H1 (cell line): Measurements from ENCODE around the gene HHAT.

Experiments used
- CEBPB ChIP-seq: IDR thresholded peaks from 2 replicates; pipeline ENCODE4 v1.6.1; 2012; ENCODE audit warnings: low read depth, low read length
- HDAC6 ChIP-seq: IDR thresholded peaks from one replicate; pipeline ENCODE4 v1.7.1; 2012; ENCODE audit warnings: low read depth, mild to moderate bottlenecking, inconsistent platforms, low read length, moderate library complexity
- POLR2A ChIP-seq, 2 experiments: IDR thresholded peaks; 1 replicate in 1 of 2; 2 replicates in 1 of 2; pipeline ENCODE4 v1.6.1; 2011; ENCODE audit warnings: low read depth in 2 of 2, low read length in 2 of 2, mild to moderate bottlenecking in 2 of 2; ENCODE audit errors: control extremely low read depth in 1 of 2
- RAD21 ChIP-seq, 2 experiments: IDR thresholded peaks in 1 of 2; conservative IDR thresholded peaks in 1 of 2; 2 replicates each; pipeline ENCODE4 v1.6.1; 2011; ENCODE audit warnings: low read depth in 2 of 2, low read length in 2 of 2, improper control_type of control experiment in 1 of 2, inconsistent platforms in 1 of 2, mild to moderate bottlenecking in 1 of 2, moderate library complexity in 1 of 2
- RBBP5 ChIP-seq: IDR thresholded peaks from 2 replicates; pipeline ENCODE4 v1.7.1; 2012; ENCODE audit warnings: low read depth, mild to moderate bottlenecking, inconsistent platforms, low read length, moderate library complexity, borderline replicate concordance
- RFX5 ChIP-seq: IDR thresholded peaks from 2 replicates; pipeline ENCODE4 v1.6.1; 2011; ENCODE audit warnings: low read depth, low read length, improper control_type of control experiment, borderline replicate concordance
- YY1 ChIP-seq: IDR thresholded peaks from 2 replicates; pipeline ENCODE4 v1.6.1; 2011; ENCODE audit warnings: low read depth, mild to moderate bottlenecking, low read length
- ZNF274 ChIP-seq: IDR thresholded peaks from 2 replicates; pipeline ENCODE4 v1.7.0; 2012; ENCODE audit warnings: low read length, borderline replicate concordance; ENCODE audit errors: extremely low read depth
- TF ChIP-seq, protein P1 (sequence below): IDR thresholded peaks from 2 replicates; pipeline ENCODE4 v1.6.1; 2011; ENCODE audit warnings: low read length, improper control_type of control experiment
- TF ChIP-seq, protein P2 (sequence below): IDR thresholded peaks from 2 replicates; pipeline ENCODE4 v1.6.1; 2012; ENCODE audit warnings: low read length, inconsistent platforms

DNA sequence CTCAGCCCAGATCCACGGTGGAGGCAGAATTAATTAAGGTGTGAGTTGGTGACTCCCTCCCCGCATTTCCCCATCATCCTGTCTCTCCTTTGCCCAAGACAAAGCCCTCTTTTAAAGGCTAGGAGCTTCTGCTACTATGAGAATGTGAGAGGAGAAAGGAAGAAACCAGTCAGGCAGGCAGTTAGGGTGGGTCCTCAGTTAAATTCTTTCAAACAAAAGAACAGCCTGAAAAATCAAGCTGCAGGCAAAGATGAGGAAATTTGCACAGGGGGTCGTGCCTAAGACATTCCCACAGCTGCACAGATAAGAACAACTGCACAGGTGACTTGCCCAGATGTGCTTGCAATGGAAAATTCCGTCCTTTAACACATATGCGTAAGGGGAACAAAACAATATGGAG lies 48.5 kb upstream of the HHAT start:
- TF ChIP-seq, protein P1, sequence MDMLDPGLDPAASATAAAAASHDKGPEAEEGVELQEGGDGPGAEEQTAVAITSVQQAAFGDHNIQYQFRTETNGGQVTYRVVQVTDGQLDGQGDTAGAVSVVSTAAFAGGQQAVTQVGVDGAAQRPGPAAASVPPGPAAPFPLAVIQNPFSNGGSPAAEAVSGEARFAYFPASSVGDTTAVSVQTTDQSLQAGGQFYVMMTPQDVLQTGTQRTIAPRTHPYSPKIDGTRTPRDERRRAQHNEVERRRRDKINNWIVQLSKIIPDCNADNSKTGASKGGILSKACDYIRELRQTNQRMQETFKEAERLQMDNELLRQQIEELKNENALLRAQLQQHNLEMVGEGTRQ: no peak
- TF ChIP-seq POLR2A (IDR thresholded peaks at IDR 0.05; ENCODE audit: control extremely low read depth in 1 of 2, low read depth in 2 of 2, low read length in 2 of 2) (no peak), CEBPB (no peak), RAD21 (IDR thresholded peaks at IDR 0.05 in 1 of 2, conservative IDR thresholded peaks at IDR 0.05 in 1 of 2; ENCODE audit: low read depth in 2 of 2, low read length in 2 of 2) (no peak), RFX5 (no peak), ZNF274 (no peak), YY1 (no peak), RBBP5 (no peak), HDAC6 (no peak)
- TF ChIP-seq, protein P2, sequence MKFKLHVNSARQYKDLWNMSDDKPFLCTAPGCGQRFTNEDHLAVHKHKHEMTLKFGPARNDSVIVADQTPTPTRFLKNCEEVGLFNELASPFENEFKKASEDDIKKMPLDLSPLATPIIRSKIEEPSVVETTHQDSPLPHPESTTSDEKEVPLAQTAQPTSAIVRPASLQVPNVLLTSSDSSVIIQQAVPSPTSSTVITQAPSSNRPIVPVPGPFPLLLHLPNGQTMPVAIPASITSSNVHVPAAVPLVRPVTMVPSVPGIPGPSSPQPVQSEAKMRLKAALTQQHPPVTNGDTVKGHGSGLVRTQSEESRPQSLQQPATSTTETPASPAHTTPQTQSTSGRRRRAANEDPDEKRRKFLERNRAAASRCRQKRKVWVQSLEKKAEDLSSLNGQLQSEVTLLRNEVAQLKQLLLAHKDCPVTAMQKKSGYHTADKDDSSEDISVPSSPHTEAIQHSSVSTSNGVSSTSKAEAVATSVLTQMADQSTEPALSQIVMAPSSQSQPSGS: no peak
